Gastroesophageal sphincter (tissue), 3 donors: Measurements from ENCODE around the gene TACR1.

Experiments
- EP300 ChIP-seq: sonication (generic); formaldehyde crosslinking; IDR thresholded peaks from one replicate; pipeline ENCODE4 v1.6.1; 2017; ENCODE audit warnings: antibody characterized with exemption, mild to moderate bottlenecking
- POLR2A ChIP-seq, 2 donors: fragments of 450-650 bp; IDR thresholded peaks; one replicate each; pipeline ENCODE4 v1.6.1; 2017; ENCODE audit warnings: antibody characterized with exemption in 2 of 2, mild to moderate bottlenecking in 2 of 2, moderate library complexity in 1 of 2
- POLR2AphosphoS5 ChIP-seq: sonication (generic); formaldehyde crosslinking; IDR thresholded peaks from one replicate; pipeline ENCODE4 v1.6.1; 2017; ENCODE audit warnings: antibody characterized with exemption
- TF ChIP-seq, protein P1 (sequence below), 4 experiments: fragments of 200-600 bp in 2 of 4; fragments of 450-650 bp in 2 of 4; sonication (generic) in 1 of 4; IDR thresholded peaks; one replicate each; pipeline ENCODE4 v1.5.1; 2017 to 2019; ENCODE audit warnings: antibody characterized with exemption in 4 of 4, mild to moderate bottlenecking in 2 of 4, moderate library complexity in 2 of 4

DNA sequence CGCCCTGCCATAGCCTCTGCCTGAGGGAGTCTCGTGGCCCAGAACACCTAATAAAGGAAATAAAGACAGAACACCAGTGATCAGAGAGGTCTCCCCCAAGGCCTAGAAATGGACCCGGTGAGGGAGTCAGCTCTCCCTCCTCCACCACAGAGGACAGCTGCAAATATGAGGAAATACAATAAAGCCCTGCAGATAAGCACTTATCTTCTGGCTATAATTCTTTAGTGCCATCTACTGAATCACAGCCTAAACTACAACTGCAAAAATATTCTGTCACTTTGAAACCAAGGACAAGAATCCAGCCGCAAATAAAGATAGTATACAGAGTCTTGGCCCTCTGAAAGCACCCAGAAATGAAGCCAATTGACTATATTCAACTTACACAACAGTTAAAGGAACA lies 42.4 kb upstream of the TACR1 start:
- TF ChIP-seq POLR2AphosphoS5 (no peak), POLR2A (IDR thresholded peaks at IDR 0.05) (no peak), EP300 (no peak)
- TF ChIP-seq, protein P1, sequence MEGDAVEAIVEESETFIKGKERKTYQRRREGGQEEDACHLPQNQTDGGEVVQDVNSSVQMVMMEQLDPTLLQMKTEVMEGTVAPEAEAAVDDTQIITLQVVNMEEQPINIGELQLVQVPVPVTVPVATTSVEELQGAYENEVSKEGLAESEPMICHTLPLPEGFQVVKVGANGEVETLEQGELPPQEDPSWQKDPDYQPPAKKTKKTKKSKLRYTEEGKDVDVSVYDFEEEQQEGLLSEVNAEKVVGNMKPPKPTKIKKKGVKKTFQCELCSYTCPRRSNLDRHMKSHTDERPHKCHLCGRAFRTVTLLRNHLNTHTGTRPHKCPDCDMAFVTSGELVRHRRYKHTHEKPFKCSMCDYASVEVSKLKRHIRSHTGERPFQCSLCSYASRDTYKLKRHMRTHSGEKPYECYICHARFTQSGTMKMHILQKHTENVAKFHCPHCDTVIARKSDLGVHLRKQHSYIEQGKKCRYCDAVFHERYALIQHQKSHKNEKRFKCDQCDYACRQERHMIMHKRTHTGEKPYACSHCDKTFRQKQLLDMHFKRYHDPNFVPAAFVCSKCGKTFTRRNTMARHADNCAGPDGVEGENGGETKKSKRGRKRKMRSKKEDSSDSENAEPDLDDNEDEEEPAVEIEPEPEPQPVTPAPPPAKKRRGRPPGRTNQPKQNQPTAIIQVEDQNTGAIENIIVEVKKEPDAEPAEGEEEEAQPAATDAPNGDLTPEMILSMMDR (IDR thresholded peaks at IDR 0.05) = no peak
